Activated CD8-positive, alpha-beta T cell treated with anti-CD3 and anti-CD28 coated beads, Interleukin-2, amount 10 ng/mL, durations not matched to agents 7 days and 5 days (primary cell): ENCODE data around the gene RAB6B. TPM values are rescaled to one million over a fixed set of nuclear protein-coding genes. Genes with fewer than 3 reads are reported as not detected.

ENCODE experiments used
- ATAC-seq: fragments of 150-1000 bp; cut with Tn5 transposase; one replicate; pipeline ENCODE4 v1.10.0; 2021; ENCODE audit warnings: moderate library complexity
- CTCF ChIA-PET: fragments of 350-600 bp; sonication (Branson Sonifier 250); formaldehyde crosslinking; loops from one replicate; lab custom pipeline; 2021; ENCODE audit warnings: antibody characterized with exemption; lab: Charles Lee
- POLR2A ChIA-PET: fragments of 350-600 bp; sonication (Branson Sonifier 250); formaldehyde crosslinking; loops from one replicate; lab custom pipeline; 2021; ENCODE audit warnings: antibody characterized with exemption; lab: Charles Lee
- DNase-seq: peaks from one replicate; pipeline ENCODE4 v3.0.0-alpha.2; 2020
- H3K27ac Mint-ChIP-seq: one replicate; pipeline ENCODE4 v1.8.0; 2021; ENCODE audit warnings: mild to moderate bottlenecking, mixed read lengths
- H3K27me3 Mint-ChIP-seq: one replicate; pipeline ENCODE4 v1.8.0; 2021; ENCODE audit warnings: low read depth, mixed read lengths
- H3K36me3 Mint-ChIP-seq: one replicate; pipeline ENCODE4 v1.8.0; 2021; ENCODE audit warnings: low read depth, mixed read lengths
- H3K4me1 Mint-ChIP-seq: one replicate; pipeline ENCODE4 v1.8.0; 2021; ENCODE audit warnings: low read depth, mixed read lengths
- H3K4me3 Mint-ChIP-seq: one replicate; pipeline ENCODE4 v1.8.0; 2021; ENCODE audit warnings: mild to moderate bottlenecking, mixed read lengths
- H3K9me3 Mint-ChIP-seq: one replicate; pipeline ENCODE4 v1.8.0; 2022; ENCODE audit warnings: mixed read lengths; ENCODE audit not compliant: insufficient read depth
- total RNA-seq, 2 experiments: library from RNA; stranded (reverse); gene quantifications; one replicate each; pipeline ENCODE4 v1.2.3, GENCODE V29; 2021

The RAB6B gene
- total RNA-seq, 2 experiments from 2014 or later: 0.68 to 1.2 TPM

GRCh38 chr3:133890972-133891644 lies 4.6 kb downstream of the RAB6B start:
- Mint-ChIP-seq H3K27me3 (peaks cover 29% of the 10 kb centered on the region), H3K9me3 (no peaks in the 10 kb centered on the region), H3K27ac (no peak overlapping the region), H3K4me3 (no peak overlapping the region), H3K4me1 (peaks cover 8% of the 10 kb centered on the region), H3K36me3 (no peaks in the 10 kb centered on the region)
- ChIA-PET POLR2A (no interaction called here), CTCF (no interaction called here)
- DNase-seq: peak; percentile 14
- ATAC-seq: no peak

GRCh38 chr3:133890037-133890436 lies 5.6 kb downstream of the RAB6B start:
- ChIA-PET POLR2A (no interaction called here), CTCF (no interaction called here)
- ATAC-seq: no peak
- no peaks in the 10 kb centered on the region for H3K9me3 Mint-ChIP-seq
- H3K4me3 Mint-ChIP-seq: no peak overlapping the region
- no peaks in the 10 kb centered on the region for H3K36me3 Mint-ChIP-seq
- H3K4me1 Mint-ChIP-seq: peaks cover 4% of the 10 kb centered on the region
- peaks cover 21% of the 10 kb centered on the region for H3K27me3 Mint-ChIP-seq
- no peak overlapping the region for H3K27ac Mint-ChIP-seq
- no peak for DNase-seq

GRCh38 chr3:133888726-133889340 lies 6.8 kb downstream of the RAB6B start:
- H3K9me3 Mint-ChIP-seq: no peaks in the 10 kb centered on the region
- ATAC-seq (no peak), DNase-seq (no peak)
- H3K27me3 Mint-ChIP-seq: peaks cover 14% of the 10 kb centered on the region
- H3K4me1 Mint-ChIP-seq: peaks cover 3% of the 10 kb centered on the region
- no peak overlapping the region for H3K4me3 Mint-ChIP-seq
- ChIA-PET POLR2A (no interaction called here), CTCF (no interaction called here)
- H3K27ac Mint-ChIP-seq: no peak overlapping the region
- no peaks in the 10 kb centered on the region for H3K36me3 Mint-ChIP-seq

GRCh38 chr3:133887803-133888703 lies 7.6 kb downstream of the RAB6B start:
- Mint-ChIP-seq H3K4me1 (peaks cover 7% of the 10 kb centered on the region), H3K4me3 (no peak overlapping the region), H3K36me3 (no peaks in the 10 kb centered on the region), H3K9me3 (no peaks in the 10 kb centered on the region), H3K27me3 (peaks cover 8% of the 10 kb centered on the region), H3K27ac (no peak overlapping the region)
- CTCF ChIA-PET: no interaction called here
- POLR2A ChIA-PET: no interaction called here
- ATAC-seq: no peak
- DNase-seq: peak; percentile 15

GRCh38 chr3:133887074-133887802 lies 8.4 kb downstream of the RAB6B start:
- peak; percentile 8 for DNase-seq
- Mint-ChIP-seq H3K4me3 (no peak overlapping the region), H3K27me3 (peaks cover 5% of the 10 kb centered on the region), H3K27ac (no peak overlapping the region), H3K9me3 (no peaks in the 10 kb centered on the region), H3K36me3 (peaks cover 1% of the 10 kb centered on the region), H3K4me1 (peaks cover 14% of the 10 kb centered on the region)
- no peak for ATAC-seq
- CTCF ChIA-PET: no interaction called here
- POLR2A ChIA-PET: no interaction called here

- H3K4me3 Mint-ChIP-seq: no peak overlapping the region
- ATAC-seq (no peak), DNase-seq (peak; percentile 14)
- peaks cover 3% of the 10 kb centered on the region for H3K36me3 Mint-ChIP-seq
- peaks cover 3% of the 10 kb centered on the region for H3K27me3 Mint-ChIP-seq
- H3K9me3 Mint-ChIP-seq: no peaks in the 10 kb centered on the region
- POLR2A ChIA-PET: no interaction called here
- H3K4me1 Mint-ChIP-seq: peaks cover 25% of the 10 kb centered on the region
- CTCF ChIA-PET: no interaction called here
- H3K27ac Mint-ChIP-seq: no peak overlapping the region
These were observed 9.5 kb downstream of the RAB6B start for GRCh38 chr3:133886031-133886722.

GRCh38 chr3:133884887-133885711 lies 10.6 kb downstream of the RAB6B start:
- Mint-ChIP-seq H3K4me3 (no peak overlapping the region), H3K4me1 (peaks cover 33% of the 10 kb centered on the region)

GRCh38 chr3:133884054-133884886 lies 11.4 kb downstream of the RAB6B start:
- ChIA-PET POLR2A (no interaction called here), CTCF (no interaction called here)
- Mint-ChIP-seq H3K4me1 (peaks cover 34% of the 10 kb centered on the region), H3K27me3 (peaks cover 3% of the 10 kb centered on the region), H3K36me3 (peaks cover 3% of the 10 kb centered on the region), H3K9me3 (no peaks in the 10 kb centered on the region), H3K27ac (no peak overlapping the region), H3K4me3 (no peak overlapping the region)
- DNase-seq: peak; percentile 9
- ATAC-seq: no peak

More at GRCh38 chr3:133884887-133885711, 10.6 kb downstream of the RAB6B start:
- POLR2A ChIA-PET: interaction anchor here (0.6 kb wide), 1 partner anchor 75 kb away, joined by 3 read pairs; no protein-coding TSS in a partner anchor
- H3K36me3 Mint-ChIP-seq: peaks cover 3% of the 10 kb centered on the region
- CTCF ChIA-PET: no interaction called here
- H3K9me3 Mint-ChIP-seq: no peaks in the 10 kb centered on the region
- no peak overlapping the region for H3K27ac Mint-ChIP-seq
- no peak for ATAC-seq
- peak; percentile 13 for DNase-seq
- H3K27me3 Mint-ChIP-seq: peaks cover 3% of the 10 kb centered on the region

GRCh38 chr3:133883641-133884040 lies 12.0 kb downstream of the RAB6B start:
- DNase-seq (peak; percentile 1), ATAC-seq (no peak)
- Mint-ChIP-seq H3K27ac (no peak overlapping the region), H3K27me3 (peaks cover 3% of the 10 kb centered on the region), H3K36me3 (peaks cover 3% of the 10 kb centered on the region), H3K4me3 (no peak overlapping the region), H3K9me3 (peaks cover 1% of the 10 kb centered on the region), H3K4me1 (peaks cover 34% of the 10 kb centered on the region)
- CTCF ChIA-PET: no interaction called here
- POLR2A ChIA-PET: no interaction called here

GRCh38 chr3:133882986-133883586 lies 12.6 kb downstream of the RAB6B start:
- no peak for ATAC-seq
- H3K4me1 Mint-ChIP-seq: peaks cover 33% of the 10 kb centered on the region
- no peak for DNase-seq
- peak overlapping the region; percentile 23 for H3K27ac Mint-ChIP-seq
- peaks cover 7% of the 10 kb centered on the region for H3K27me3 Mint-ChIP-seq
- POLR2A ChIA-PET: no interaction called here
- H3K4me3 Mint-ChIP-seq: no peak overlapping the region
- peaks cover 3% of the 10 kb centered on the region for H3K36me3 Mint-ChIP-seq
- peaks cover 7% of the 10 kb centered on the region for H3K9me3 Mint-ChIP-seq
- CTCF ChIA-PET: no interaction called here
